ENCODE measurements around the gene ANKMY1. TPM values are rescaled to one million over a fixed set of nuclear protein-coding genes. Genes with fewer than 3 reads are reported as not detected.
A peak's percentile ranks its signal among the peaks of the same experiment; 100 is the strongest.

ANKMY1 gene
- total and polyA plus RNA-seq, 2 of the 13 experiments (the other 11 are each of a cell fraction or from before 2014, with no cell fraction given), result 11.7 to 18.8 TPM

DNA sequence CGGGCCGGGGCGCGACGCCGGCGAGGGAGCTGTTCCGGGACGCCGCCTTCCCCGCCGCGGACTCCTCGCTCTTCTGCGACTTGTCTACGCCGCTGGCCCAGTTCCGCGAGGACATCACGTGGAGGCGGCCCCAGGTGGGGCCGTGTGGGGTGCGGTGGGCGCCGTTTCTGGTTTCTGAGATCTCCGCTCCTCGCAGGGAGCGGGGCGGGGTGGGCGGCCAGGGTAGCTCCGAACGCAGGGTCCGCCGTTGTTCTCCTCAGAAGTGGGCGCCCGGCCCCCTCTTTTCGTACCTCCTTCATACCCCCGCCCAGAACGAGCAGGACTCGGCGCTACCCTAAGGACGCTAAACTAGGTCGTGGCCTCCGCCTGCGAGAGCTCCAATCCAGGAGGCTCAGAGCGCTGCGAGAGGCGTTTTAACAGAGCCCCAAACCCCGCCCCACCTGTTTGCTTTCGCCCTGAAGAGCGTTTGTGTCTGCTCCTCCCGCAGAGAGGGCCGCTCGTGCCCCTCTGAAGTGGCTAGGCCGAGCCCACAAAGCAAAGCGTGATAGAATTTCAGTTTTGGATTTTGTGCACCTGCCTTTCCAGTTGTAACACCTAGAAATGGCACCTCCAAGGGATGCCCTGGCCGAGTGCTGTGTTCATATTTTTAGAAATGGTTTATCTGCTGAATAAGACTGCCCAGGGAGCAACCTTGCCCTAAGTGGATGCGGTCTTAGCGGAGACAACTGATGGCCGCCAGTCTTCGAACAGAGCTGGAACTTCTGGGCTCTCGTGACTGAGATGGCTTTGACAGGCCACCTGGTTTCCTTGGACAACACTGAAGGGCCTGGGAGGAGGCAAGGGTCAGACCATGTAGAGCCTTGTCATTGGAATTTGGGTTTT lies 29.4 kb upstream of the ANKMY1 start (continued):
- TF ChIP-seq KDM2A (CRISPR knock-in tag; IDR thresholded peaks at IDR 0.05; ENCODE audit: borderline replicate concordance, low read depth), result no peak; the same call in 1 of the 2 replicates
- no peak for TF ChIP-seq NR2F1 (CRISPR knock-in tag; IDR thresholded peaks at IDR 0.05)
- TF ChIP-seq, protein P1, sequence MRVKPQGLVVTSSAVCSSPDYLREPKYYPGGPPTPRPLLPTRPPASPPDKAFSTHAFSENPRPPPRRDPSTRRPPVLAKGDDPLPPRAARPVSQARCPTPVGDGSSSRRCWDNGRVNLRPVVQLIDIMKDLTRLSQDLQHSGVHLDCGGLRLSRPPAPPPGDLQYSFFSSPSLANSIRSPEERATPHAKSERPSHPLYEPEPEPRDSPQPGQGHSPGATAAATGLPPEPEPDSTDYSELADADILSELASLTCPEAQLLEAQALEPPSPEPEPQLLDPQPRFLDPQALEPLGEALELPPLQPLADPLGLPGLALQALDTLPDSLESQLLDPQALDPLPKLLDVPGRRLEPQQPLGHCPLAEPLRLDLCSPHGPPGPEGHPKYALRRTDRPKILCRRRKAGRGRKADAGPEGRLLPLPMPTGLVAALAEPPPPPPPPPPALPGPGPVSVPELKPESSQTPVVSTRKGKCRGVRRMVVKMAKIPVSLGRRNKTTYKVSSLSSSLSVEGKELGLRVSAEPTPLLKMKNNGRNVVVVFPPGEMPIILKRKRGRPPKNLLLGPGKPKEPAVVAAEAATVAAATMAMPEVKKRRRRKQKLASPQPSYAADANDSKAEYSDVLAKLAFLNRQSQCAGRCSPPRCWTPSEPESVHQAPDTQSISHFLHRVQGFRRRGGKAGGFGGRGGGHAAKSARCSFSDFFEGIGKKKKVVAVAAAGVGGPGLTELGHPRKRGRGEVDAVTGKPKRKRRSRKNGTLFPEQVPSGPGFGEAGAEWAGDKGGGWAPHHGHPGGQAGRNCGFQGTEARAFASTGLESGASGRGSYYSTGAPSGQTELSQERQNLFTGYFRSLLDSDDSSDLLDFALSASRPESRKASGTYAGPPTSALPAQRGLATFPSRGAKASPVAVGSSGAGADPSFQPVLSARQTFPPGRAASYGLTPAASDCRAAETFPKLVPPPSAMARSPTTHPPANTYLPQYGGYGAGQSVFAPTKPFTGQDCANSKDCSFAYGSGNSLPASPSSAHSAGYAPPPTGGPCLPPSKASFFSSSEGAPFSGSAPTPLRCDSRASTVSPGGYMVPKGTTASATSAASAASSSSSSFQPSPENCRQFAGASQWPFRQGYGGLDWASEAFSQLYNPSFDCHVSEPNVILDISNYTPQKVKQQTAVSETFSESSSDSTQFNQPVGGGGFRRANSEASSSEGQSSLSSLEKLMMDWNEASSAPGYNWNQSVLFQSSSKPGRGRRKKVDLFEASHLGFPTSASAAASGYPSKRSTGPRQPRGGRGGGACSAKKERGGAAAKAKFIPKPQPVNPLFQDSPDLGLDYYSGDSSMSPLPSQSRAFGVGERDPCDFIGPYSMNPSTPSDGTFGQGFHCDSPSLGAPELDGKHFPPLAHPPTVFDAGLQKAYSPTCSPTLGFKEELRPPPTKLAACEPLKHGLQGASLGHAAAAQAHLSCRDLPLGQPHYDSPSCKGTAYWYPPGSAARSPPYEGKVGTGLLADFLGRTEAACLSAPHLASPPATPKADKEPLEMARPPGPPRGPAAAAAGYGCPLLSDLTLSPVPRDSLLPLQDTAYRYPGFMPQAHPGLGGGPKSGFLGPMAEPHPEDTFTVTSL (CRISPR knock-in tag; IDR thresholded peaks at IDR 0.05; ENCODE audit: borderline replicate concordance), result no peak
- TF ChIP-seq CENPX (CRISPR knock-in tag; IDR thresholded peaks at IDR 0.05), result no peak
- no peak; the same call in 1 of the 2 replicates for TF ChIP-seq ZSCAN25 (CRISPR knock-in tag; IDR thresholded peaks at IDR 0.05)
- no peak for TF ChIP-seq YEATS4 (CRISPR knock-in tag; IDR thresholded peaks at IDR 0.05; ENCODE audit: borderline replicate concordance)
- no peak for TF ChIP-seq PHB2 (IDR thresholded peaks at IDR 0.05; ENCODE audit: partially characterized antibody)
- TF ChIP-seq GTF2F1 (IDR thresholded peaks at IDR 0.05; ENCODE audit: low read length), result no peak
- TF ChIP-seq, protein P2, sequence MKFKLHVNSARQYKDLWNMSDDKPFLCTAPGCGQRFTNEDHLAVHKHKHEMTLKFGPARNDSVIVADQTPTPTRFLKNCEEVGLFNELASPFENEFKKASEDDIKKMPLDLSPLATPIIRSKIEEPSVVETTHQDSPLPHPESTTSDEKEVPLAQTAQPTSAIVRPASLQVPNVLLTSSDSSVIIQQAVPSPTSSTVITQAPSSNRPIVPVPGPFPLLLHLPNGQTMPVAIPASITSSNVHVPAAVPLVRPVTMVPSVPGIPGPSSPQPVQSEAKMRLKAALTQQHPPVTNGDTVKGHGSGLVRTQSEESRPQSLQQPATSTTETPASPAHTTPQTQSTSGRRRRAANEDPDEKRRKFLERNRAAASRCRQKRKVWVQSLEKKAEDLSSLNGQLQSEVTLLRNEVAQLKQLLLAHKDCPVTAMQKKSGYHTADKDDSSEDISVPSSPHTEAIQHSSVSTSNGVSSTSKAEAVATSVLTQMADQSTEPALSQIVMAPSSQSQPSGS (CRISPR knock-in tag; IDR thresholded peaks at IDR 0.05), result no peak
- TF ChIP-seq, protein P3, sequence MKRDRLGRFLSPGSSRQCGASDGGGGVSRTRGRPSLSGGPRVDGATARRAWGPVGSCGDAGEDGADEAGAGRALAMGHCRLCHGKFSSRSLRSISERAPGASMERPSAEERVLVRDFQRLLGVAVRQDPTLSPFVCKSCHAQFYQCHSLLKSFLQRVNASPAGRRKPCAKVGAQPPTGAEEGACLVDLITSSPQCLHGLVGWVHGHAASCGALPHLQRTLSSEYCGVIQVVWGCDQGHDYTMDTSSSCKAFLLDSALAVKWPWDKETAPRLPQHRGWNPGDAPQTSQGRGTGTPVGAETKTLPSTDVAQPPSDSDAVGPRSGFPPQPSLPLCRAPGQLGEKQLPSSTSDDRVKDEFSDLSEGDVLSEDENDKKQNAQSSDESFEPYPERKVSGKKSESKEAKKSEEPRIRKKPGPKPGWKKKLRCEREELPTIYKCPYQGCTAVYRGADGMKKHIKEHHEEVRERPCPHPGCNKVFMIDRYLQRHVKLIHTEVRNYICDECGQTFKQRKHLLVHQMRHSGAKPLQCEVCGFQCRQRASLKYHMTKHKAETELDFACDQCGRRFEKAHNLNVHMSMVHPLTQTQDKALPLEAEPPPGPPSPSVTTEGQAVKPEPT (CRISPR knock-in tag; IDR thresholded peaks at IDR 0.05; ENCODE audit: low read depth), result peak; percentile 24; the same call in 1 of the 2 replicates
- TF ChIP-seq YY1 (IDR thresholded peaks at IDR 0.05; ENCODE audit: insufficient read depth, insufficient replicate concordance, low read depth, low read length), result no peak
- TF ChIP-seq, protein P4, sequence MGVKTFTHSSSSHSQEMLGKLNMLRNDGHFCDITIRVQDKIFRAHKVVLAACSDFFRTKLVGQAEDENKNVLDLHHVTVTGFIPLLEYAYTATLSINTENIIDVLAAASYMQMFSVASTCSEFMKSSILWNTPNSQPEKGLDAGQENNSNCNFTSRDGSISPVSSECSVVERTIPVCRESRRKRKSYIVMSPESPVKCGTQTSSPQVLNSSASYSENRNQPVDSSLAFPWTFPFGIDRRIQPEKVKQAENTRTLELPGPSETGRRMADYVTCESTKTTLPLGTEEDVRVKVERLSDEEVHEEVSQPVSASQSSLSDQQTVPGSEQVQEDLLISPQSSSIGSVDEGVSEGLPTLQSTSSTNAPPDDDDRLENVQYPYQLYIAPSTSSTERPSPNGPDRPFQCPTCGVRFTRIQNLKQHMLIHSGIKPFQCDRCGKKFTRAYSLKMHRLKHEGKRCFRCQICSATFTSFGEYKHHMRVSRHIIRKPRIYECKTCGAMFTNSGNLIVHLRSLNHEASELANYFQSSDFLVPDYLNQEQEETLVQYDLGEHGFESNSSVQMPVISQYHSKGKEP (CRISPR knock-in tag; IDR thresholded peaks at IDR 0.05), result no peak
- TF ChIP-seq IRF2 (CRISPR knock-in tag; IDR thresholded peaks at IDR 0.05), result no peak
- TF ChIP-seq, protein P5, sequence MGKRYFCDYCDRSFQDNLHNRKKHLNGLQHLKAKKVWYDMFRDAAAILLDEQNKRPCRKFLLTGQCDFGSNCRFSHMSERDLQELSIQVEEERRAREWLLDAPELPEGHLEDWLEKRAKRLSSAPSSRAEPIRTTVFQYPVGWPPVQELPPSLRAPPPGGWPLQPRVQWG (CRISPR knock-in tag; IDR thresholded peaks at IDR 0.05; ENCODE audit: borderline replicate concordance, low read depth), result no peak
- no peak for TF ChIP-seq RFX5 (IDR thresholded peaks at IDR 0.05; ENCODE audit: low read depth, low read length)
- TF ChIP-seq NFE2 (CRISPR knock-in tag; IDR thresholded peaks at IDR 0.05), result no peak
- no peak for TF ChIP-seq ZNF816 (CRISPR knock-in tag; IDR thresholded peaks at IDR 0.05; ENCODE audit: borderline replicate concordance)

Data from HepG2 (cell line).